Fibroblast of lung (primary cell): ENCODE data around the gene CLSTN2. TPM values are rescaled to one million over a fixed set of nuclear protein-coding genes. Genes with fewer than 3 reads are reported as not detected.

Experiments used
- DNase-seq, 2 donors: peaks; one replicate each; pipeline versions ENCODE4 v3.0.0 to v3.0.0-alpha.2; 2010; ENCODE audit warnings: low read depth in 2 of 2
- H2AFZ ChIP-seq: 2 replicates; pipeline ENCODE4 v1.5.1; 2012; ENCODE audit warnings: low read length, control low read depth, inconsistent platforms
- H3K27ac ChIP-seq: 2 replicates; pipeline ENCODE4 v1.5.1; 2011; ENCODE audit warnings: low read length, control low read depth; ENCODE audit not compliant: insufficient read depth
- H3K27me3 ChIP-seq: 2 replicates; pipeline ENCODE4 v1.5.1; 2011; ENCODE audit warnings: mild to moderate bottlenecking, low read length; ENCODE audit not compliant: control insufficient read depth, insufficient read depth
- H3K36me3 ChIP-seq: 2 replicates; pipeline ENCODE4 v1.5.1; 2011; ENCODE audit warnings: low read length; ENCODE audit not compliant: control insufficient read depth, insufficient read depth
- H3K4me1 ChIP-seq: 2 replicates; pipeline ENCODE4 v1.5.1; 2011; ENCODE audit warnings: low read length; ENCODE audit not compliant: control insufficient read depth, insufficient read depth; ENCODE audit errors: extremely low read depth
- H3K4me2 ChIP-seq: 2 replicates; pipeline ENCODE4 v1.5.1; 2011; ENCODE audit warnings: low read length, control low read depth; ENCODE audit not compliant: insufficient read depth; ENCODE audit errors: extremely low read depth
- H3K4me3 ChIP-seq, 4 experiments: fragments of 200-600 bp in 1 of 4; sonication (generic) in 1 of 4; replicated peaks in 1 of 4; 2 replicates each; pipeline ENCODE4 v1.5.1; 2011 to 2016; ENCODE audit warnings: low read length in 4 of 4, low read depth in 3 of 4, mild to moderate bottlenecking in 3 of 4, control low read depth in 2 of 4, inconsistent platforms in 1 of 4, mixed read lengths in 1 of 4; ENCODE audit not compliant: insufficient read depth in 1 of 4; ENCODE audit errors: control extremely low read depth in 1 of 4
- H3K79me2 ChIP-seq: 2 replicates; pipeline ENCODE4 v1.5.1; 2012; ENCODE audit warnings: mild to moderate bottlenecking, low read length, inconsistent platforms; ENCODE audit not compliant: control insufficient read depth, insufficient read depth
- H3K9ac ChIP-seq: 2 replicates; pipeline ENCODE4 v1.5.1; 2011; ENCODE audit warnings: mild to moderate bottlenecking, low read length, control low read depth; ENCODE audit not compliant: insufficient read depth
- H3K9me3 ChIP-seq: 2 replicates; pipeline ENCODE4 v1.5.1; 2012; ENCODE audit warnings: low read depth, low read length; ENCODE audit not compliant: control insufficient read depth, insufficient read depth
- H4K20me1 ChIP-seq: 2 replicates; pipeline ENCODE4 v1.5.1; 2011; ENCODE audit warnings: low read length; ENCODE audit not compliant: control insufficient read depth, insufficient read depth; ENCODE audit errors: extremely low read depth
- EZH2 ChIP-seq: IDR thresholded peaks from 2 replicates; pipeline ENCODE4 v1.5.1; 2012; ENCODE audit warnings: low read length, control low read depth, mild to moderate bottlenecking; ENCODE audit errors: missing control alignments
- polyA plus RNA-seq, 2 donors: library from polyadenylated mRNA; depleted of rRNA in 1 of 2; stranded (reverse) in 1 of 2; unstranded in 1 of 2; fragments of >200 nt; gene quantifications; 2 replicates each; pipeline ENCODE4 v1.2.1, GENCODE V29; 2011 to 2012; ENCODE audit warnings: missing spikeins in 1 of 2
- total RNA-seq: library from RNA; depleted of rRNA; stranded (reverse); fragments of >200 nt; gene quantifications from 2 replicates; pipeline ENCODE4 v1.2.1, GENCODE V29; 2014
- TF ChIP-seq, protein P1 (sequence below), 2 donors: IDR thresholded peaks in 1 of 2; conservative IDR thresholded peaks in 1 of 2; 1 replicate in 1 of 2; 2 replicates in 1 of 2; pipeline ENCODE4 v1.5.1; 2011 to 2012; ENCODE audit warnings: low read length in 2 of 2, control low read depth in 1 of 2, inconsistent platforms in 1 of 2, low read depth in 1 of 2, mild to moderate bottlenecking in 1 of 2

Gene CLSTN2
- total and polyA plus RNA-seq, 2 donors (not counting 1 experiment from before 2014, with no cell fraction given) = under 0.01 to 1.3 TPM

- Histone ChIP-seq H3K27me3 (no peaks in the 10 kb centered on the region), H4K20me1 (no peaks in the 10 kb centered on the region), H3K4me2 (no peak overlapping the region), H3K9ac (no peak overlapping the region), H3K36me3 (no peaks in the 10 kb centered on the region), H2AFZ (no peak overlapping the region), H3K9me3 (no peaks in the 10 kb centered on the region), H3K4me3 (no peak overlapping the region), H3K79me2 (no peaks in the 10 kb centered on the region), H3K27ac (no peak overlapping the region), H3K4me1 (no peaks in the 10 kb centered on the region)
- peak; percentile 4 to 53 for DNase-seq
- TF ChIP-seq EZH2 = no peak
- TF ChIP-seq, protein P1, sequence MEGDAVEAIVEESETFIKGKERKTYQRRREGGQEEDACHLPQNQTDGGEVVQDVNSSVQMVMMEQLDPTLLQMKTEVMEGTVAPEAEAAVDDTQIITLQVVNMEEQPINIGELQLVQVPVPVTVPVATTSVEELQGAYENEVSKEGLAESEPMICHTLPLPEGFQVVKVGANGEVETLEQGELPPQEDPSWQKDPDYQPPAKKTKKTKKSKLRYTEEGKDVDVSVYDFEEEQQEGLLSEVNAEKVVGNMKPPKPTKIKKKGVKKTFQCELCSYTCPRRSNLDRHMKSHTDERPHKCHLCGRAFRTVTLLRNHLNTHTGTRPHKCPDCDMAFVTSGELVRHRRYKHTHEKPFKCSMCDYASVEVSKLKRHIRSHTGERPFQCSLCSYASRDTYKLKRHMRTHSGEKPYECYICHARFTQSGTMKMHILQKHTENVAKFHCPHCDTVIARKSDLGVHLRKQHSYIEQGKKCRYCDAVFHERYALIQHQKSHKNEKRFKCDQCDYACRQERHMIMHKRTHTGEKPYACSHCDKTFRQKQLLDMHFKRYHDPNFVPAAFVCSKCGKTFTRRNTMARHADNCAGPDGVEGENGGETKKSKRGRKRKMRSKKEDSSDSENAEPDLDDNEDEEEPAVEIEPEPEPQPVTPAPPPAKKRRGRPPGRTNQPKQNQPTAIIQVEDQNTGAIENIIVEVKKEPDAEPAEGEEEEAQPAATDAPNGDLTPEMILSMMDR (conservative IDR thresholded peaks at IDR 0.05 in 1 of 2, IDR thresholded peaks at IDR 0.05 in 1 of 2; ENCODE audit: low read depth in 1 of 2, low read length in 2 of 2) = no peak
Measured at GRCh38 chr3:140206196-140207040, 271.4 kb downstream of the CLSTN2 start.

GRCh38 chr3:140207541-140207940, 272.6 kb downstream of the CLSTN2 start:
- Histone ChIP-seq H3K79me2 (no peaks in the 10 kb centered on the region), H3K27me3 (no peaks in the 10 kb centered on the region), H3K4me3 (no peak overlapping the region), H3K9ac (no peak overlapping the region), H2AFZ (no peak overlapping the region), H3K4me2 (no peak overlapping the region), H4K20me1 (no peaks in the 10 kb centered on the region), H3K27ac (no peak overlapping the region), H3K36me3 (no peaks in the 10 kb centered on the region), H3K9me3 (no peaks in the 10 kb centered on the region), H3K4me1 (no peaks in the 10 kb centered on the region)
- TF ChIP-seq, protein P1 (conservative IDR thresholded peaks at IDR 0.05 in 1 of 2, IDR thresholded peaks at IDR 0.05 in 1 of 2; ENCODE audit: low read depth in 1 of 2, low read length in 2 of 2) = no peak
- TF ChIP-seq EZH2 = no peak
- DNase-seq = no peak

- Histone ChIP-seq H3K36me3 (no peaks in the 10 kb centered on the region), H4K20me1 (no peaks in the 10 kb centered on the region), H3K27me3 (no peaks in the 10 kb centered on the region), H3K79me2 (no peaks in the 10 kb centered on the region), H2AFZ (no peak overlapping the region), H3K9me3 (no peaks in the 10 kb centered on the region), H3K27ac (no peak overlapping the region), H3K4me1 (no peaks in the 10 kb centered on the region), H3K9ac (no peak overlapping the region), H3K4me3 (no peak overlapping the region), H3K4me2 (no peak overlapping the region)
- TF ChIP-seq, protein P1 (conservative IDR thresholded peaks at IDR 0.05 in 1 of 2, IDR thresholded peaks at IDR 0.05 in 1 of 2; ENCODE audit: low read depth in 1 of 2, low read length in 2 of 2) = peak; percentile 11 to 14
- TF ChIP-seq EZH2 = no peak
- no peak for DNase-seq
Measured at GRCh38 chr3:140216249-140216648, 281.3 kb downstream of the CLSTN2 start.
